DND-41 (cell line): ENCODE results near the gene ARHGAP22.

ENCODE experiments used
- CTCF ChIP-seq: IDR thresholded peaks from 2 replicates; pipeline ENCODE4 v1.5.1; 2012; ENCODE audit warnings: borderline replicate concordance, low read length, moderate library complexity, mild to moderate bottlenecking; ENCODE audit not compliant: poor library complexity, severe bottlenecking; ENCODE audit errors: extremely low read depth
- EZH2 ChIP-seq: IDR thresholded peaks from 3 replicates; pipeline ENCODE4 v1.6.1; 2012; ENCODE audit warnings: borderline replicate concordance, low read depth, mild to moderate bottlenecking, moderate library complexity, low read length, inconsistent platforms; ENCODE audit not compliant: severe bottlenecking

GRCh38 chr10:48616436-48616835, 11.6 kb upstream of the ARHGAP22 start:
- TF ChIP-seq CTCF, result no peak
- TF ChIP-seq EZH2, result no peak
